Ovary (tissue), 3 donors: Measurements from ENCODE around the gene IFRD1.
"Not testable (repeated sequence)": the region's sequence is repeated elsewhere in the genome, so short reads cannot be mapped to it uniquely, and the experiment has no call there.

Experiments
- CTCF ChIP-seq, 3 donors: fragments of 450-650 bp in 2 of 3; fragments of 200-600 bp in 1 of 3; IDR thresholded peaks; one replicate each; pipeline versions ENCODE4 v1.5.1 to v1.8.0; 2016 to 2022; ENCODE audit warnings: antibody characterized with exemption in 3 of 3, mild to moderate bottlenecking in 1 of 3
- POLR2A ChIP-seq: fragments of 450-650 bp; IDR thresholded peaks from one replicate; pipeline ENCODE4 v1.6.1; 2017; ENCODE audit warnings: antibody characterized with exemption, mild to moderate bottlenecking, moderate library complexity
- donor health status: DM: no; HTN: no; CAD: no.

GRCh38 chr7:112516418-112516817 lies 66.2 kb downstream of the IFRD1 start:
- TF ChIP-seq CTCF (IDR thresholded peaks at IDR 0.05); POLR2A: not testable (repeated sequence)
